NB4 (cell line): ENCODE data around the gene EIF2A.

Source experiments
- DNase-seq: peaks from one replicate; pipeline ENCODE4 v3.0.0; 2010; ENCODE audit warnings: low read depth
- H3K4me3 ChIP-seq: one replicate; pipeline ENCODE4 v1.5.1; 2011; ENCODE audit warnings: mild to moderate bottlenecking, low read depth, low read length, moderate library complexity
- MYC ChIP-seq: IDR thresholded peaks from 2 replicates; pipeline ENCODE4 v1.6.1; 2011; ENCODE audit warnings: low read depth, low read length
- POLR2A ChIP-seq: IDR thresholded peaks from 2 replicates; pipeline ENCODE4 v1.6.1; 2011; ENCODE audit warnings: mild to moderate bottlenecking; ENCODE audit not compliant: insufficient read length; ENCODE audit errors: extremely low read depth
- TF ChIP-seq, protein P1 (sequence below): IDR thresholded peaks from 2 replicates; pipeline ENCODE4 v1.6.1; 2011; ENCODE audit warnings: low read depth, low read length
- TF ChIP-seq, protein P2 (sequence below): IDR thresholded peaks from one replicate; pipeline ENCODE4 v1.5.1; 2012; ENCODE audit warnings: low read depth, low read length

The EIF2A gene

DNA sequence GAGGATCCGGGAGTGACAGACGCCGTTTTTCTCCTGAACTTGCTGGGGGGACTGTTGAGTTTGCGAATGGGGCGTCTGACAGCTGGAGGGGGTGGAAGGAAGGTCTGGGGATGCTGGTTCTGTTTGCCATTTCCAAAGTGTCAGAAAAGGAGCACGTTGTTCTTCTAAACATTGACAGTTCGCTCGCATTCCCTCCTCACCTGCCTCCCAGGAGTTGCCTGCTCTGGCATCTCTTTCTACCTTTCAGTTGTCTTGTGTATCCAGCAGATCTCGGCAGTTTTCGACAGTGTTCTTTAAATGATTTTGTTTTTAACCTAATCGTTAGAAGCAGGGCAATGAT lies 57.4 kb downstream of the EIF2A start:
- TF ChIP-seq MYC (no peak), POLR2A (no peak)
- TF ChIP-seq, protein P1, sequence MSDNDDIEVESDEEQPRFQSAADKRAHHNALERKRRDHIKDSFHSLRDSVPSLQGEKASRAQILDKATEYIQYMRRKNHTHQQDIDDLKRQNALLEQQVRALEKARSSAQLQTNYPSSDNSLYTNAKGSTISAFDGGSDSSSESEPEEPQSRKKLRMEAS: peak; percentile 26
- TF ChIP-seq, protein P2, sequence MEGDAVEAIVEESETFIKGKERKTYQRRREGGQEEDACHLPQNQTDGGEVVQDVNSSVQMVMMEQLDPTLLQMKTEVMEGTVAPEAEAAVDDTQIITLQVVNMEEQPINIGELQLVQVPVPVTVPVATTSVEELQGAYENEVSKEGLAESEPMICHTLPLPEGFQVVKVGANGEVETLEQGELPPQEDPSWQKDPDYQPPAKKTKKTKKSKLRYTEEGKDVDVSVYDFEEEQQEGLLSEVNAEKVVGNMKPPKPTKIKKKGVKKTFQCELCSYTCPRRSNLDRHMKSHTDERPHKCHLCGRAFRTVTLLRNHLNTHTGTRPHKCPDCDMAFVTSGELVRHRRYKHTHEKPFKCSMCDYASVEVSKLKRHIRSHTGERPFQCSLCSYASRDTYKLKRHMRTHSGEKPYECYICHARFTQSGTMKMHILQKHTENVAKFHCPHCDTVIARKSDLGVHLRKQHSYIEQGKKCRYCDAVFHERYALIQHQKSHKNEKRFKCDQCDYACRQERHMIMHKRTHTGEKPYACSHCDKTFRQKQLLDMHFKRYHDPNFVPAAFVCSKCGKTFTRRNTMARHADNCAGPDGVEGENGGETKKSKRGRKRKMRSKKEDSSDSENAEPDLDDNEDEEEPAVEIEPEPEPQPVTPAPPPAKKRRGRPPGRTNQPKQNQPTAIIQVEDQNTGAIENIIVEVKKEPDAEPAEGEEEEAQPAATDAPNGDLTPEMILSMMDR: no peak
- DNase-seq: no peak
- H3K4me3 ChIP-seq: peak overlapping the region; percentile 85

DNA sequence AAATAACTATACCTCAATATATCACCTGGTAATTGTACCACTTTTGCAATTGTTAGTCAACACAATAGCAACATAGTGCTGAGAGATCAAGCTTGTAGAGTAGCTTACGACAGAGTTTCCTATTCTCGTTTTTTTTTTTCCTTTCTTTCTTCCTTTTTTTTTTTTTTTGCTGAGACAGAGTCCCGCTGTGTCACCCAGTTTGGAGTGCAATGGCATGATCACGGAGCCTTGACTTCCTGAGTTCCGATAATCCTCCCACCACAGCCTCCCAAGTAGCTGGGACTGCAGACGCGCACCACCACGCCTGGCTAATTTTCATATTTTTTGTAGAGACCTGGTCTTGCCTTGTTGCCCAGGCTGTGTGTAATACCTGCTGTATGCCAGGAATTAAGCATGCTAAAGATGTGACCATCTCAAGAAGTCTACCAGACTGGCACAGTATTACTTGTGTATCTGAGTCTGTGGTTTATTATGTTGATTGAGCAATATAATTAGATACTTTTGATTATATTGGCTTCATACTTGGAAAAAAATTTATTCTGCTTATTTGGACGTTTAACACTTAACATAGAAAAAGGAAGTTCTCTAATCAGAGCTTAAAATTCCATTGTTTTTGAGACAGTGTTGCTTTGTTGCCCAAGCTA lies 59.5 kb downstream of the EIF2A start:
- peak; percentile 57 for DNase-seq
- TF ChIP-seq MYC (no peak), POLR2A (no peak)
- TF ChIP-seq, protein P1: no peak
- TF ChIP-seq, protein P2: no peak
- peak overlapping the region; percentile 51 for H3K4me3 ChIP-seq

DNA sequence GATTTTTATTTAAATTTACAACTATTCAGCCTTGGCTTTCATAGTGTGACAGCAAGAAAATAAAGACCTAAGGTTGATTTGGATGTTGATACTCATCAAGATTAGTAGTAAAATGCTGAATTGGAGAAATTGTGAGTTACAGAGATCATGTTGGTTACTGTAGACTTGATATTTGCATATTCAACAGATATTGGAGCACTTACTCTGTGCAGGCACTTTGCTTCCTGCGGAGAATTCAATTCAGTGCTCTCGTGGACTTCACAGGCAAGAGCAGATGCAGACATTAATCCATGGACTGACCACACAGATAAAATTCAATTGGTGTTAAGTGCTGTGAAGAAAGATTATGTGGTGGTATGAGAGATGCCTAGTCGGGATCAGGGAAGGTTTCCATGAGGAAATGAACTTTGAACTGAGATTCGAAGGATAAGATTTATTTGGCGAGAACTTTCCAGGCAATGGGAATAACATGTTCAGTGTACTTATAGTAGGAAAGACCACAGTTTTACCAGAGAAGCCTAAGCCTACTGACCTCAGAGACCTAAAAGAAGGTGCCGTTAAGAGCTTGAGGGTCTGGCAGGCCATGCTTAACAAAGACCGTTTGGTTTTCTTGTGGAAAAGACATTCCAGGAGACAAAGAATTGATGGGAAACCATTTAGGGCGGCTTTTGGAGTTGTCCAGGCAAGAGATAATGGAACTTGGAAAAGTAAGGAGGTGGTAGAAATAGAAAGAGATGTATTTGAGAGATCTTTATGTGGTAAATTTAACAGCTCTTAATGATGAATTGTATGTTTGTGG lies 60.9 kb downstream of the EIF2A start:
- DNase-seq: no peak
- H3K4me3 ChIP-seq: peak overlapping the region; percentile 18
- TF ChIP-seq, protein P2: no peak
- TF ChIP-seq MYC: no peak
- TF ChIP-seq POLR2A: no peak
- TF ChIP-seq, protein P1: no peak

DNA sequence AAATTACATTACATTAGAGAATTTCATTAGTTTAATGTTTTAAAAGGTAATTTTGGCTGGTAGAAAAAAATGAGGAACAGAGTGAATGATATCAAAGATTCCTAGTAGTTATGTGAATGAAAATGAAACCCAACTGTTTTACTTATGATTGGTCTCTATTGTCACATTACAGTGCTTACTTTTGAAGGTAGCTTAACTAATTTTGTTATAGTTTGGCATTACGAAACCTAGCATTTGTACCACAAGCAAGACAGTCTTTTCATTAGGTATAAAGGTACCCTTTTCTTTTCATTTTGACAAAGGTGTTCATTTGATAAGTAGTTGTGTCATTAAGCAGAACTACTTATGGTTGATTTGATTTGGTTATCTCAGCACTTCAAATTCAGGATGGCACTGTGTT lies 63.4 kb downstream of the EIF2A start:
- TF ChIP-seq POLR2A: no peak
- TF ChIP-seq, protein P2: no peak

DNA sequence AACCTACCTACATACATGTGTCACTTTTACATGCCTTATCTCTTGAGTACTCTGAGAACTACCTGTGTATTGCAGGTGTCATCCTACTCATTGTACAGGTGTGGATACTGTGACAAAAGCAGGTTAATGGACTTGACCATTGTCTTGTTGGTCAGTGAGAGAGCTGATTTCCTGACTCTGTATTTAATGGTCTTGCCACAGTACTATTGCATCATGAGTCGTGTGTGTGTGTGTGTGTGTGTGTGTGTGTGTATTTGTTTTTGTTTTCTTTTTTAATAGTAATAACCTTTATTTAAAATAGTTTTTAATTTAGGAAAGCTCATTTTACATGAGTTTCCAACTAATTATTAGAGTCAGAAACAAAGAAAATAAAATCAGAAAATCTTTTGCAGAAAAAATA lies 64.2 kb downstream of the EIF2A start:
- DNase-seq: peak; percentile 8
- H3K4me3 ChIP-seq: no peak overlapping the region
- TF ChIP-seq, protein P1: no peak
- no peak for TF ChIP-seq MYC
- no peak for TF ChIP-seq POLR2A
- TF ChIP-seq, protein P2: no peak

More for the DNA sequence above, 63.4 kb downstream of the EIF2A start:
- no peak for DNase-seq
- no peak overlapping the region for H3K4me3 ChIP-seq
